ENCODE results near the gene OVOL1. TPM values are rescaled to one million over a fixed set of nuclear protein-coding genes. Genes with fewer than 3 reads are reported as not detected.

The OVOL1 gene
- total RNA-seq, 1 experiment from 2014 or later, result not detected

DNA sequence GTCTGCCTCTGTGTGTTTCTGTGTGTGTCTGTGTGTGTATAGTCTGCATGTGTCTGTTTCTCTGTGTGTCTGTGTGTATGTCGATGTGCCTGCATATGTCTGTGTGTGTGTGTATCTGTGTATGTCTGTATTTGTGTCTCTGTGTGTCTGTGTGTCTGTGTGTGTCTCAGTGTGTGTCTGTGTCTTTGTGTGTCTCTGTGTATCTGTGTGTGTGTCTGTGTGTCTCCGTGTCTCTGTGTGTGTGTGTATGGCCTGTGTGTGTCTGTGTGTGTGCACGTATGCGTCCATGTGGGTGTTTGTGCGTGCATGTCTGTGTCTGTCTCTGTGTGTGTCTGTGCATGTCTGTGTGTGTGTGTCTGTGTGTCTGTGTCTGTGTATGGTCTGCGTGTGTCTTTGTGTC lies 47.3 kb downstream of the OVOL1 start:
- ChIA-PET CTCF (no interaction called here), POLR2A (no interaction called here)
- intact Hi-C loops (cut with micrococcal nuclease), result no loop called here
- TF ChIP-seq, protein P1, sequence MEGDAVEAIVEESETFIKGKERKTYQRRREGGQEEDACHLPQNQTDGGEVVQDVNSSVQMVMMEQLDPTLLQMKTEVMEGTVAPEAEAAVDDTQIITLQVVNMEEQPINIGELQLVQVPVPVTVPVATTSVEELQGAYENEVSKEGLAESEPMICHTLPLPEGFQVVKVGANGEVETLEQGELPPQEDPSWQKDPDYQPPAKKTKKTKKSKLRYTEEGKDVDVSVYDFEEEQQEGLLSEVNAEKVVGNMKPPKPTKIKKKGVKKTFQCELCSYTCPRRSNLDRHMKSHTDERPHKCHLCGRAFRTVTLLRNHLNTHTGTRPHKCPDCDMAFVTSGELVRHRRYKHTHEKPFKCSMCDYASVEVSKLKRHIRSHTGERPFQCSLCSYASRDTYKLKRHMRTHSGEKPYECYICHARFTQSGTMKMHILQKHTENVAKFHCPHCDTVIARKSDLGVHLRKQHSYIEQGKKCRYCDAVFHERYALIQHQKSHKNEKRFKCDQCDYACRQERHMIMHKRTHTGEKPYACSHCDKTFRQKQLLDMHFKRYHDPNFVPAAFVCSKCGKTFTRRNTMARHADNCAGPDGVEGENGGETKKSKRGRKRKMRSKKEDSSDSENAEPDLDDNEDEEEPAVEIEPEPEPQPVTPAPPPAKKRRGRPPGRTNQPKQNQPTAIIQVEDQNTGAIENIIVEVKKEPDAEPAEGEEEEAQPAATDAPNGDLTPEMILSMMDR (IDR thresholded peaks at IDR 0.05; ENCODE audit: unreplicated experiment), result no peak
- peaks cover 33% of the 10 kb centered on the region for H3K27me3 Mint-ChIP-seq (ENCODE audit: insufficient read depth, unreplicated experiment)
- DNase-seq (ENCODE audit: unreplicated experiment), result no peak
- H3K9me3 Mint-ChIP-seq (ENCODE audit: unreplicated experiment), result peaks cover 6% of the 10 kb centered on the region
- no peak overlapping the region for H3K4me3 Mint-ChIP-seq (ENCODE audit: unreplicated experiment)
- H3K4me1 Mint-ChIP-seq (ENCODE audit: insufficient read depth, unreplicated experiment), result no peaks in the 10 kb centered on the region
- H3K27ac Mint-ChIP-seq (ENCODE audit: low read depth, unreplicated experiment), result no peak overlapping the region
- no TSS peak for BruUV-seq (replicated peaks)
- H3K36me3 Mint-ChIP-seq (ENCODE audit: insufficient read depth, unreplicated experiment), result no peaks in the 10 kb centered on the region

DNA sequence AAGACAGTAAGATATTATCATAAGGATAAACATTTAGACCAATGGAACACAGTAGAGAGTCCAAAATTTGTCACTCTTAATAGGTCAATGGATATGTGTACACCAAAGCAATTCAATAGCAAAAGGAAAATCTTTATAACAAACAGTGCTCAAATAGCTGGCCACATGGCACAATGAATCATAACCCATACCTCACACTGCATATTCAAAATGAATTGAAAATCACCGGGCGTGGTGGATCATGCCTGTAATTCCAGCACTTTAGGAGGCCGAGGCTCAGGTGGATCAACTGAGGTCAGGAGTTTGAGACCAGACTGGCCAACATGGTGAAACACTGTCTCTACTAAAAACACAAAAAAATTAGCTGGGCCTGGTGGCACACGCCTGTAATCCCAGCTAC lies 55.3 kb downstream of the OVOL1 start:
- BruUV-seq (replicated peaks), result no TSS peak
- Mint-ChIP-seq H3K4me3 (ENCODE audit: unreplicated experiment) (no peak overlapping the region), H3K27ac (ENCODE audit: low read depth, unreplicated experiment) (no peak overlapping the region), H3K36me3 (ENCODE audit: insufficient read depth, unreplicated experiment) (no peaks in the 10 kb centered on the region), H3K4me1 (ENCODE audit: insufficient read depth, unreplicated experiment) (no peaks in the 10 kb centered on the region), H3K9me3 (ENCODE audit: unreplicated experiment) (no peaks in the 10 kb centered on the region), H3K27me3 (ENCODE audit: insufficient read depth, unreplicated experiment) (no peaks in the 10 kb centered on the region)
- intact Hi-C loops (cut with micrococcal nuclease), result no loop called here
- no peak for DNase-seq (ENCODE audit: unreplicated experiment)
- TF ChIP-seq, protein P1 (IDR thresholded peaks at IDR 0.05; ENCODE audit: unreplicated experiment), result no peak
- ChIA-PET POLR2A (interaction anchor here (0.6 to 1.9 kb wide), 4 partner anchors 8 to 356 kb away, joined by 3 to 8 read pairs (median 3); partner anchors contain the start of gene CFL1), CTCF (interaction anchor here (0.9 to 2.3 kb wide), 3 partner anchors 10 to 146 kb away, joined by 3 to 7 read pairs (median 4); no protein-coding TSS in a partner anchor)

DNA sequence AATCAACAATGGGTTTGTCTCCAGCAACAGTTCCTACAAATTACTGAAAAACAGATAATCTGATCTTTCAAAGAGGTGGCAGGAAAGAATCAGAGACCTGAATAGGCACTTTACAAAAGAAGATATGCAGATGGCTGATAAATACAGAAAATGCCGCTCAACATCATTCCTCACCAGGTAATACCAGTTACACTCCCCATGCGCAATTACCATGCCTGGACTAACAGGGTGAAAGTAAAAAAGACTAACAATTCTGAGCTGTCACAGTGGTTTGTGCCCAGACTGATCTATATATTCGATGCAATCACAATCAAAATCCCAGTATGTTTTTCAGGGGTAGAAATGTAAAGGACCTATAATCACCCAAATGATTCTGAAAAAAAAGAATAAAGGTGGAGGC lies 56.9 kb downstream of the OVOL1 start:
- intact Hi-C loops (cut with micrococcal nuclease), result no loop called here
- H3K27me3 Mint-ChIP-seq (ENCODE audit: insufficient read depth, unreplicated experiment), result no peaks in the 10 kb centered on the region
- ChIA-PET POLR2A (interaction anchor here (1.1 to 1.9 kb wide), 2 partner anchors 15 to 131 kb away, joined by 3 to 8 read pairs; partner anchors contain the start of genes CFL1 and KAT5), CTCF (interaction anchor here (1.0 to 2.3 kb wide), 3 partner anchors 14 to 132 kb away, joined by 4 to 7 read pairs (median 4); no protein-coding TSS in a partner anchor)
- H3K27ac Mint-ChIP-seq (ENCODE audit: low read depth, unreplicated experiment), result no peak overlapping the region
- no TSS peak for BruUV-seq (replicated peaks)
- TF ChIP-seq, protein P1 (IDR thresholded peaks at IDR 0.05; ENCODE audit: unreplicated experiment), result no peak
- H3K4me3 Mint-ChIP-seq (ENCODE audit: unreplicated experiment), result no peak overlapping the region
- no peak for DNase-seq (ENCODE audit: unreplicated experiment)
- H3K36me3 Mint-ChIP-seq (ENCODE audit: insufficient read depth, unreplicated experiment), result no peaks in the 10 kb centered on the region
- no peaks in the 10 kb centered on the region for H3K4me1 Mint-ChIP-seq (ENCODE audit: insufficient read depth, unreplicated experiment)
- no peaks in the 10 kb centered on the region for H3K9me3 Mint-ChIP-seq (ENCODE audit: unreplicated experiment)

DNA sequence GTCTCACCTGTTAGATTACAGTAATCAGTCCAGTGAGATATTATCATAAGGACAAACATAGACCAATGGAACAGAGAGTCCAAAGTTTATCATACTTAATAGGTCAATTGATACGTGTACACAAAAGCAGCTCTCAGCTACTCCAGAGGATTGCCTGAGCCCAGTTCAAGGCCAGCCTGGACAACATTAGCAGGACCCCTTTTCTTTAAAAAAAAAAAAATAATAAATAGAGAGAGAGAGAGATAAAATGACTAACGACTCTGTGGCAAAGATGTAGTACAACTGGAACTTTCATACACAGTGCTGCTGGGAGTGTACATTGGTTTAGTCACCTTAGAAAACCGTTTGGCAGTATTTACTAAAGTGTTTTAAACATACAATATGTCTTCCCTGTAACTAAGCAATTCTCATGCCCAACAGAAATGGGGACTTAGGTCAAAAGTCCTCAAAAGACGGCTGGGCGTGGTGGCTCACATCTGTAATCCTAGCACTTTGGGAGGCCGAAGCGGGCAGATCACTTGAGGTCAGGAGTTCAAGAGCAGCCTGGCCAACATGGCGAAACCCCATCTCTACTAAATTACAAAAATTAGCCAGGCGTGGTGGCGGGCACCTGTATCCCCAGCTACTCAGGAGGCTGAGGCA lies 57.5 kb downstream of the OVOL1 start:
- no peaks in the 10 kb centered on the region for H3K4me1 Mint-ChIP-seq (ENCODE audit: insufficient read depth, unreplicated experiment)
- ChIA-PET POLR2A (interaction anchor here (1.1 kb wide), 1 partner anchor 132 kb away, joined by 3 read pairs; the partner anchor contains the start of gene KAT5), CTCF (interaction anchor here (0.9 to 2.2 kb wide), 3 partner anchors 15 to 133 kb away, joined by 3 to 4 read pairs (median 4); no protein-coding TSS in a partner anchor)
- H3K4me3 Mint-ChIP-seq (ENCODE audit: unreplicated experiment), result no peak overlapping the region
- no peak for DNase-seq (ENCODE audit: unreplicated experiment)
- TF ChIP-seq, protein P1 (IDR thresholded peaks at IDR 0.05; ENCODE audit: unreplicated experiment), result no peak
- BruUV-seq (replicated peaks), result no TSS peak
- no peaks in the 10 kb centered on the region for H3K9me3 Mint-ChIP-seq (ENCODE audit: unreplicated experiment)
- H3K27ac Mint-ChIP-seq (ENCODE audit: low read depth, unreplicated experiment), result no peak overlapping the region
- H3K36me3 Mint-ChIP-seq (ENCODE audit: insufficient read depth, unreplicated experiment), result no peaks in the 10 kb centered on the region
- H3K27me3 Mint-ChIP-seq (ENCODE audit: insufficient read depth, unreplicated experiment), result no peaks in the 10 kb centered on the region
- intact Hi-C loops (cut with micrococcal nuclease), result no loop called here

Other genes starting within 250 kb of the OVOL1 start
- gene LTBP3, start 228.7 kb upstream of the OVOL1 start, total RNA-seq (2022), result 10.6 and 11.0 TPM in 2 replicates
- 65.4 and 68.5 TPM in 2 replicates for gene ZNRD2, start 216.6 kb upstream of the OVOL1 start, total RNA-seq (2022)
- gene FAM89B, start 214.5 kb upstream of the OVOL1 start, total RNA-seq (2022), result 16.7 and 21.6 TPM in 2 replicates
- 31.3 and 40.6 TPM in 2 replicates for gene EHBP1L1, start 211.0 kb upstream of the OVOL1 start, total RNA-seq (2022)
- 0.25 TPM in 1 of 2 replicates, not detected in the other for gene KCNK7, start 191.3 kb upstream of the OVOL1 start, total RNA-seq (2022)
- gene MAP3K11, start 172.8 kb upstream of the OVOL1 start, total RNA-seq (2022), result 35.2 and 39.7 TPM in 2 replicates
- 40.9 and 45.8 TPM in 2 replicates for gene PCNX3, start 171.3 kb upstream of the OVOL1 start, total RNA-seq (2022)
- 4.9 TPM in 2 replicates for gene SIPA1, start 149.0 kb upstream of the OVOL1 start, total RNA-seq (2022)
- 82.1 and 83.0 TPM in 2 replicates for gene RELA, start 124.1 kb upstream of the OVOL1 start, total RNA-seq (2022)
- gene KAT5, start 74.8 kb upstream of the OVOL1 start, total RNA-seq (2022), result 37.6 and 48.1 TPM in 2 replicates
- gene RNASEH2C, start 66.3 kb upstream of the OVOL1 start, total RNA-seq (2022), result 27.4 and 35.7 TPM in 2 replicates
- gene AP5B1, start 6.1 kb upstream of the OVOL1 start, total RNA-seq (2022), result 12.9 and 14.4 TPM in 2 replicates
- not detected in 2 replicates for gene SNX32, start 46.9 kb downstream of the OVOL1 start, total RNA-seq (2022)
- gene CFL1, start 71.1 kb downstream of the OVOL1 start, total RNA-seq (2022), result 589 and 611 TPM in 2 replicates
- gene MUS81, start 73.4 kb downstream of the OVOL1 start, total RNA-seq (2022), result 59.0 and 77.6 TPM in 2 replicates
- 2.4 and 3.3 TPM in 2 replicates for gene EFEMP2, start 85.7 kb downstream of the OVOL1 start, total RNA-seq (2022)
- not detected in 2 replicates for gene CTSW, start 92.8 kb downstream of the OVOL1 start, total RNA-seq (2022)
- gene FIBP, start 101.4 kb downstream of the OVOL1 start, total RNA-seq (2022), result 79.8 and 80.8 TPM in 2 replicates
- gene CCDC85B, start 103.6 kb downstream of the OVOL1 start, total RNA-seq (2022), result 16.4 and 20.8 TPM in 2 replicates
- gene FOSL1, start 113.3 kb downstream of the OVOL1 start, total RNA-seq (2022), result 95.3 and 124 TPM in 2 replicates
- gene C11orf68, start 132.0 kb downstream of the OVOL1 start, total RNA-seq (2022), result 48.0 and 49.4 TPM in 2 replicates
- gene DRAP1, start 132.4 kb downstream of the OVOL1 start, total RNA-seq (2022), result 162 and 167 TPM in 2 replicates
- not detected in 2 replicates for gene TSGA10IP, start 158.4 kb downstream of the OVOL1 start, total RNA-seq (2022)
- gene SART1, start 174.7 kb downstream of the OVOL1 start, total RNA-seq (2022), result 61.7 and 67.4 TPM in 2 replicates
- gene EIF1AD, start 215.1 kb downstream of the OVOL1 start, total RNA-seq (2022), result 21.7 and 33.5 TPM in 2 replicates
- gene BANF1, start 215.4 kb downstream of the OVOL1 start, total RNA-seq (2022), result 154 and 198 TPM in 2 replicates
- gene CST6, start 224.9 kb downstream of the OVOL1 start, total RNA-seq (2022), result not detected in 2 replicates
- 0.61 and 0.79 TPM in 2 replicates for gene CATSPER1, start 239.4 kb downstream of the OVOL1 start, total RNA-seq (2022)